ENCODE data around the gene WBP2.
"Not testable (repeated sequence)": the region's sequence is repeated elsewhere in the genome, so short reads cannot be mapped to it uniquely, and the experiment has no call there.

WBP2 gene

DNA sequence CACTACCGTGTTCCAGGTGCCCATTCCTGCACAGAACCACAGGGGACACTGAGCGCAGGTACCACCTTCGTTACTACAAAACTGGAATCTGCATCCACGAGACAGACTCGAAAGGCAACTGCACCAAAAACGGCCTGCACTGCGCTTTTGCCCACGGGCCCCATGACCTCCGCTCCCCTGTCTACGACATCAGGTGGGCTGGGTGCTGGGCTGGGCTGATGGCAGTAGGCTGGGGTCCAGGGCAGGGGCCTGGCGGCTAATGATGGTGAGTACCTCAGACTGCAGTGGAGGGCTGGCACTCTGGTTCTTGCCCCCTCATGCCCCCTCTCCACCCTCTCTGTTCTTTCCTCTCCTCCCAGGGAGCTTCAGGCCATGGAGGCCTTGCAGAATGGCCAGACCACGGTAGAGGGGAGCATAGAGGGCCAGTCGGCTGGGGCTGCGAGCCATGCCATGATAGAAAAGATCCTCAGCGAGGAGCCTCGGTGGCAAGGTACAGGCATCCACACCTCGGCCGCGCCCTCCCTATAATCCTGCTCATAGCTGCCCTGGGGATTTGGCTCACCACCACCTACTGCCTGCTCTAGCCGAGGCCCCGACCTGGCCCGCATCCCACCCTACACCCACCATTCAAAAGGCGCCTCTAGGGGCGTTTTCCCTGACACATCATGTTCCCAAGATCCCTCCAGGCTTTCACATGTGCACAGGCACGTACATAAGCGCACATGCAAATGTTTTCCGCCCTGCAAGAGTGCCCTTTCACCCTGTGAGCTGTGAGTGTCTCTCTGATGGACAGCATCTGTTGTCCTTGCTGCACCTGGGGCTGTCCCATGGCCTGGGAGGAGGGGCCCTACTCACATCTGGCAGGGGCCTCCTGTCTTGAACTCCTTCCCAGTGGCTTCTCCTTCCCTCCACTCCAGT, 42.8 kb downstream of the WBP2 start:
- DNase-seq = no peak

DNA sequence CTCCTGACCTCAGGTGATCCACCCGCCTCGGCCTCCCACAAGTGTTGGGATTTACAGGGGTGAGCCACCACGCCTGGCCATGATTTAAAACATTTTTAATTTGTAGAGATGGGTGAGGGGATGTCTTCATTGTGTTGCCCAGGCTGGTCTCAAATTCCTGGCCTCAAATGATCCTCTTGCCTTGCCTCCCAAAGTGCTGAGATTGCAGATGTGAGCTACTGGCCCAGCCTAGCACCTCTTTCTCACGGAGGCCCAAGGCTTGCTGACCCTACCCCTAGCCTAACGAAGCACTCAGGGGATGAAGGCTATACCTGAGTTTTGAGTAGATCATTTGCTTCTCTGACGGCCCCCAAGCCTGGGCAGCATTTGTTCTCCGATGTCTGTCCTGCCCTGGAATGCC, 44.0 kb downstream of the WBP2 start:
- DNase-seq = no peak

DNA sequence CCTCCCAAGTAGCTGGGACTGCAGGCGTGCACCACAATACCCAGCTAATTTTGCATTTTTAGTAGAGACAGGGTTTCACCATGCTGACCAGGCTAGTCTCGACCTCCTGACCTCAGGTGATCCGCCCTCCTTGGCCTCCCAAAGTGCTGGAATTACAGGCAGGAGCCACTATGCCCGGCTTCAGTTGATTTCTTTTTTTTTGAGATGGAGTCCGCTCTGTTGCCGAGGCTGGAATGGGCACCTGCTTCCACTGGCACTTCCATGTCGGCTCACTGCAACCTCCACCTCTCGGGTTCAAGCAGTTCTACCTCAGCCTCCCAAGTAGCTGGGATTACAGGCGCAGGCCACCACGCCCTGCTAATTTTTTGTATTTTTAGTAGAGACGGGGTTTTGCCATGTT, 44.4 kb downstream of the WBP2 start:
- not testable (repeated sequence) for DNase-seq

DNA sequence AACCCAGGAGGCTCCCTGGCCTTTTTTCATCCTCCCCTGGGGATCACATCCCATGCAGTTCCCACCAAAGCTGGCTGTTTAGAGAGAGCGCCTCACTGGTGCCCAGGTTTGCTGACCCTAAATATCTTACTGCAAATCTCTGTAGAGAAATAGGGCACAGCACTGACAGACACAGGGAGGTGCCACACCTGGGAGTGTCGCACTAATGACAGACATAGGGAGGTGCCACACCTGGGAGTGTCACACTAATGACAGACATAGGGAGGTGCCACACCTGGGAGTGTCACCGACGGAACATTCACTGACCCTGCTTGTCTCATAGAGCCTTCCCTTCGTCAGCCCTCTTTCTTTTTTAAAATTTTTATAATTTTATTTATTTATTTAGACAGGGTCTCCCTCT, 44.9 kb downstream of the WBP2 start:
- DNase-seq = no peak

DNA sequence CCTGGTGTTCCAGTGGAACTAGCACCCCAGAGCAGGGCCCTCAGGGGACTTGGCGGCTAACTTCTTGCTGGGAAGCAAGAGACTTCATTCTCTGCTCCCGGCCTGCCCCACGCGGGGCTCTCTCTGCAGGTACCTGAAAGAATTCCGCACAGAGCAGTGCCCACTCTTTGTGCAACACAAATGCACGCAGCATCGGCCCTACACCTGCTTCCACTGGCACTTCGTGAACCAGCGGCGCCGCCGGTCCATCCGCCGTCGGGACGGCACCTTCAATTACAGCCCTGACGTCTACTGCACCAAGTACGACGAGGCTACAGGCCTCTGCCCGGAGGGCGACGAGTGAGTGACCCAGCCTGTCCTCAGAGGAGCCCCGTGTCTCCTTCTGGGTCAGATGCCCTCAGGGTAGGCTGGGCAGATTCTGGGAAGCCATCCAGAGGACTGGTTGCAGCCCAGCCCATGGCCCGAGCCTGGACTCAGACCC, 45.5 kb downstream of the WBP2 start:
- DNase-seq = no peak

DNA sequence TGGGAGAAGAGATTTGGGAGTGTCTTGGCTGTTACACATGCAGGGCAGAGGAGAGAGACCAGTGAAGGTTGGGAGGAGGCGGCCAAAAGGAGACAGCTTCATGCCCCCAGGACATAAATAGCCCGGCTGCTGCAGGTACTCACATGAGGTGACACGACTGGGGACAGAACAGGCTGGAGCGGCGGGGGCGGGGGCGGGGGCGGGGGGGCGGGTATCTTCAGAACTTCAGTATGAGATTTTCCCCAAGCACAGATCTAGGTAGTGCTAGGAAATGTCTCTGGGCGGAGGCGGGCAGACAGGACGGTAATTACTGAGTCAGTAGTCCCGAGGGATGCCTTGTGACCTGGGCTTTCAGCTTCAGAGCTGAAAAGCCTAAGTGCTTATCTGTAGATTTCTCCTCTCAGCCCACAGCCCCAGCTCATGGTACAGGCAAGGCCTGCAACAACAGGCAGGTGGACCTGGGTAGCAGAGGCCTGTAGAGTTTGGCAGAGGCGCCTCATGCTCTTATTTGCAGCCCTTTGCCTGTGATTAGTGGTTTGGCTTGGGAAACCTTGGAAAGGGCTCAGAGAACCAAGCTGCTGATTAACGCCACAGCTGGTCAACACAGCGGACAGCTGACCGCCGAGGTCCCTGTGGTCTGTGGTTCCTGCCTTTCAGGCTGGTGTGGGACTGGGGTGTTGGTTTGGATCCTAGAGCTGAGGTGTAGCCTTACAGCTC, 46.1 kb downstream of the WBP2 start:
- DNase-seq = no peak

DNA sequence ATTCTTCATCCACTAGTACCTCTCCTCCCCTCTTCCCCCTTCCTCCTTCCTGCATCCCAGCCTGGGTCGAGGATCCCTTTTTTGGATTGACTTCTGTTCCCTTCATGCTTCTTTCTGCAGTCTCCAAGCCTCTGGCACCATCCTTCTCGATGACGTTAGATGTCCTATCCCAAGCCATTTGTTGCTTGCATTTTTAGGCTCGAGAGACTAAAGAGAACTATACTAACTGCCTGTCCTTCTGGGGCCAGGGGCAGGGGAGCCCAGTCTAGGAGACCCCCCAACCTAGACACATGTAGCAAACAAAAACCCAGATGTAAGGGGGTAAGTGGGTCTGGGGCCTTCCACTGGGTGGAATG, 46.6 kb downstream of the WBP2 start:
- DNase-seq = no peak

DNA sequence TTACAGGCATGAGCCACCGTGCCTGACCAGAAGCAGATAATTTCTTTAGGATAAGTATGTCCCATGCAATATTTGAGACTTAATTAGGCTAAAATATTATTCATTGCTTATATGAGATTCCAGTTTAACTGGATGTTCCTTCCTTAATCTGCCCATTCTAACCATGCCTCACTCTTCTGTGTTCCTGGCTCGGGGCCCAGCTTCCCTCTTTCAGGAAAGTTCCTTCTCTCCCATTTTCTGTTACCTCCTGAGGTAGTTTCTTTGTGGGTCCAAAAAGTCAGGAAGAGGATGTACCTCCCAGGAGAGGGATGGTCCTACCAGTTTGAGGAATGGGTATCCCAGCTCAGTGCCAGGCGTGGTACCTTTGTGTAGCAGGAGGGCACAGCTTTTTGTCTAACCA, 47.3 kb downstream of the WBP2 start:
- no peak for DNase-seq

DNA sequence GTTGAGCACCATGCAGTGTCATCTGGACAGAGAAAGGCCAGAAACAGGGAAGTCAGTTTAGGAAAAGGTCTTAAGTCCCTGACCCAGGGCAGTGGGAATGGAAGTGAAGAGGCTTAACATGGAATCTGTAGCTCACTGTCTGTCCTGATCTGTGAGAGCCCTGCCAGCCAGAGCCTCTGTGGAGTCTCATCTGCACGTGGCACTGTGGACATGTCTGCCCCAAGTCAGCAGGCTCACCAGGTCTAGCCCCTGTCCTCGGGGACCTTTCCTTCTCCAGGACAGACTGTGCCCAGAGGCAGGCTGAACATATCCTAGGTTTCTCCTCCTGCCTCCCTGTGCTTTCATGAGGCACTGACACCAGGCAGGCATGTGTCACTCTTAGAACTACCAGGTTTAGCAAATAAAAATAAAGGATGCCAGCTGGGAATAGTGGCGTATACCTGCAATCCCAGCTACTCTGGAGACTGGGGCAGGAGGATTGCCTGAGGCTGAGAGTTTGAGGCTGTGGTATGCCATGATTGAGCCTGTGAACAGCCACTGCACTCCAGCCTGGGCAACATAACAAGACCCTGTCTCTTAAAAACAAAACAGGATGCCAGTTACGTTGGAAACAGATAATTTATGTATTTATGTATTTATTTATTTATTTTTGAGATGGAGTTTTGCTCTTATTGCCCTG, 48.2 kb downstream of the WBP2 start:
- no peak for DNase-seq

DNA sequence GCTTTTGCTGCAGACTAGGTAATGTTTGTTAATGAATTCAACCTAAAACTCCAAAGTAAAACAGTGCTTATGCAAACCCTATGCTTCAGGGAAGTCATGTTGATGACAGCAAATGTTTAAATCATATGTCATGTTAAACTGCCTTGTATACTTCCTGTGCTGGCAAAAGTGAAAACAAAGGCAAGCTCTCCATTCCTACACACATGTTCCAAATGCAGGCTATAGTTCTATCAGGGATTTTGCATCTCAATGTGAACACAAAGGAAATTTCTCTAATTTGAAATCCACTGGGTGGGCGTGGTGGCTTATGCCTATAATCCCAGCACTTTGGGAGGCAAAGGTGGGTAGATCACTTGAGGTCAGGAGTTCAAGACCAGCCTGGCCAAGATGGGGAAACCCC, 51.3 kb downstream of the WBP2 start:
- DNase-seq = no peak

DNA sequence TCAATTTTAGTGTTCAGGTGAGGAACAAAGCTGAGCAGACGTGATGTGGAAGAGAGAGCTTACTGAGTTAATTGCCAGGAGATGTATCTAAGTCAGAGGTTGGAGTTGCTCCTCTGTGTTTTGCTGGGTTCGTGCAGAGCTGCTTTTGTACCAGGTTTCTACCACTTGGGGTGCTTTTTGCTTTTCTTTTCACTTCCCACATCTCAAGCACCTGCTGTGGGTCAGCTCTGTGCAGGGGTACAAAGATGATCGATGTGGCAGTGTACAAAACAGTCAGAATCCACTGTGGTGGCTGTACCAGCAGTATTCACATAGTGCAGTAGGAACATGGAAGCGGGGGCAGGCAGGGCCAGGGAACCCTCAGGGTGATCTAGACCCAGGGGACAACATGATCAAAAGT, 55.7 kb downstream of the WBP2 start:
- DNase-seq = no peak

DNA sequence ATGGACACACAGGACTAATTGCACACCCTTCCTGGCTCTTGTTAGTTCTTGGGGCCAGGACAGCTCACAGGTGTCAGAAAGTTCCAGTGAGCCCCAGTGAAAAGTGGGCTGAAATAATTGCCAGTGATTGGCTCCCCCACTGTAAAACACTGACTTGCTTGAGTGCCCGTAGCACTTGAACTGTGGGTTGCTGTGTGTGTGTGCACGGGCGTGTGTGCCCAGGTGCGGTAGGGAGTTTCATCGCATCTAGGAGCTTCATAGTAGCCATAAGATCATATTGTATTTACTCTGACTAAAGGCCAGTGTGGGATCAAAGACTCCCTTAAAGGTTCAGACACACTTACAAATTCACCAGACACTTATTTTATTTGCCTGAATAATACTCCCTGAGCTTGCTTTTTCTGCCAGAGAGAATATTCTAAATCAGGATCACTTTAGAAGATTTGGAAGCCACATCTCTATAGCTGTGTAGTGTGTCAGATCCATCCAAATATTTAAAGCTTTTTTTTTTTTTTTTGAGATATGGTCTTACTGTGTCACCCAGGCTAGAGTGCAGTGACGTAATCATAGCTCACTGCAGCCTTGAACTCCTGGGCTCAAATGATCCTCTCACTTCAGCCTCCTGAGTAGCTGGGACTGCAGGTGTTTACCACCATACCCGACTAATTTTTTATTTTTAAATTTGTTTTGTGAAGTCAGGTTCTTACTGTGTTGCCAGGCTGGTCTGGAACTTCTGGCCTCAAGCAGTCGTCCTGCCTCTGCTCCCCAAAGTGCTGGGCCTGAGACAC, 59.1 kb downstream of the WBP2 start:
- no peak for DNase-seq
